ENCODE measurements around the gene ADRB2. TPM values are rescaled to one million over a fixed set of nuclear protein-coding genes. Genes with fewer than 3 reads are reported as not detected.
A peak's percentile ranks its signal among the peaks of the same experiment; 100 is the strongest.

ADRB2 gene
- total and polyA plus RNA-seq, 2 of the 13 experiments (the other 11 are each of a cell fraction or from before 2014, with no cell fraction given): not detected

DNA sequence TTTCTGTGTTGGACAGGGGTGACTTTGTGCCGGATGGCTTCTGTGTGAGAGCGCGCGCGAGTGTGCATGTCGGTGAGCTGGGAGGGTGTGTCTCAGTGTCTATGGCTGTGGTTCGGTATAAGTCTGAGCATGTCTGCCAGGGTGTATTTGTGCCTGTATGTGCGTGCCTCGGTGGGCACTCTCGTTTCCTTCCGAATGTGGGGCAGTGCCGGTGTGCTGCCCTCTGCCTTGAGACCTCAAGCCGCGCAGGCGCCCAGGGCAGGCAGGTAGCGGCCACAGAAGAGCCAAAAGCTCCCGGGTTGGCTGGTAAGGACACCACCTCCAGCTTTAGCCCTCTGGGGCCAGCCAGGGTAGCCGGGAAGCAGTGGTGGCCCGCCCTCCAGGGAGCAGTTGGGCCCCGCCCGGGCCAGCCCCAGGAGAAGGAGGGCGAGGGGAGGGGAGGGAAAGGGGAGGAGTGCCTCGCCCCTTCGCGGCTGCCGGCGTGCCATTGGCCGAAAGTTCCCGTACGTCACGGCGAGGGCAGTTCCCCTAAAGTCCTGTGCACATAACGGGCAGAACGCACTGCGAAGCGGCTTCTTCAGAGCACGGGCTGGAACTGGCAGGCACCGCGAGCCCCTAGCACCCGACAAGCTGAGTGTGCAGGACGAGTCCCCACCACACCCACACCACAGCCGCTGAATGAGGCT, at the start of gene ADRB2 (continued):
- TF ChIP-seq, protein P1, sequence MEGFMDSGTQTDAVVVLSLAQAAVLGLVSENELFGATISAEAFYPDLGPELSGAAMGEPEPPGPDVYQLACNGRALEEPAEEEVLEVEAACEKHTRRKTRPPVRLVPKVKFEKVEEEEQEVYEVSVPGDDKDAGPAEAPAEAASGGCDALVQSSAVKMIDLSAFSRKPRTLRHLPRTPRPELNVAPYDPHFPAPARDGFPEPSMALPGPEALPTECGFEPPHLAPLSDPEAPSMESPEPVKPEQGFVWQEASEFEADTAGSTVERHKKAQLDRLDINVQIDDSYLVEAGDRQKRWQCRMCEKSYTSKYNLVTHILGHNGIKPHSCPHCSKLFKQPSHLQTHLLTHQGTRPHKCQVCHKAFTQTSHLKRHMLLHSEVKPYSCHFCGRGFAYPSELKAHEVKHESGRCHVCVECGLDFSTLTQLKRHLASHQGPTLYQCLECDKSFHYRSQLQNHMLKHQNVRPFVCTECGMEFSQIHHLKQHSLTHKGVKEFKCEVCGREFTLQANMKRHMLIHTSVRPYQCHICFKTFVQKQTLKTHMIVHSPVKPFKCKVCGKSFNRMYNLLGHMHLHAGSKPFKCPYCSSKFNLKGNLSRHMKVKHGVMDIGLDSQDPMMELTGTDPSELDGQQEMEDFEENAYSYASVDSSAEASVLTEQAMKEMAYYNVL (CRISPR knock-in tag; IDR thresholded peaks at IDR 0.05; ENCODE audit: borderline replicate concordance): no peak
- TF ChIP-seq, protein P2, sequence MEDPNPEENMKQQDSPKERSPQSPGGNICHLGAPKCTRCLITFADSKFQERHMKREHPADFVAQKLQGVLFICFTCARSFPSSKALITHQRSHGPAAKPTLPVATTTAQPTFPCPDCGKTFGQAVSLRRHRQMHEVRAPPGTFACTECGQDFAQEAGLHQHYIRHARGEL (CRISPR knock-in tag; IDR thresholded peaks at IDR 0.05): no peak
- TF ChIP-seq PTBP1 (IDR thresholded peaks at IDR 0.05; ENCODE audit: low read depth, low read length, poor library complexity, severe bottlenecking): no peak
- no peak for TF ChIP-seq ZKSCAN1 (IDR thresholded peaks at IDR 0.05; ENCODE audit: low read length)
- no peak for TF ChIP-seq MAZ (IDR thresholded peaks at IDR 0.05; ENCODE audit: borderline replicate concordance, low read depth, low read length)
- TF ChIP-seq MAZ (CRISPR knock-in tag; IDR thresholded peaks at IDR 0.05; ENCODE audit: low read depth): peak; percentile 67; the same call in 1 of the 2 replicates

DNA sequence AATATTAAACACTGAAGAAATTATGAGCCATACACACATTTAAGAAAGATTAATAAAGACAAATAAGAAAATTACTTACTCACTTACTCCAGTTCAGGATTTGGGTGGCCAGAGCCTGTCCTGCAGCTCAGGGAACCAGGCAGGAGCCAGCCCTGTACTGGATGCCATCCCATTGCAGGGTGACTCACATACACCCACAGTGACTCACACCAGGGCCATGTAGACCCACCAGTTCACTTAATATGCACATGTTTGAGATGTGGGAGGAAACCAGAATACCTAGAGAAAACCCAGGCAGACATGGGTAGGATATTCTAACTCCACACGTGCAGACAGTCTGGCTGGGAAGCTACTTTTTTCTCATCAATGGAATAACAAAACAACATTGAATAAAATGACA, 49.6 kb upstream of the ADRB2 start:
- TF ChIP-seq TOPORS (CRISPR knock-in tag; IDR thresholded peaks at IDR 0.05) (no peak), REL (CRISPR knock-in tag; conservative IDR thresholded peaks at IDR 0.05) (no peak), CEBPB (IDR thresholded peaks at IDR 0.05; ENCODE audit: borderline replicate concordance, low read depth, low read length) (no peak), EHMT2 (IDR thresholded peaks at IDR 0.05; ENCODE audit: borderline replicate concordance, low read depth, low read length) (no peak), PRMT3 (CRISPR knock-in tag; IDR thresholded peaks at IDR 0.05; ENCODE audit: borderline replicate concordance, low read depth) (no peak), SMARCC2 (IDR thresholded peaks at IDR 0.05) (no peak), TEAD3 (CRISPR knock-in tag; optimal IDR thresholded peaks at IDR 0.05; ENCODE audit: borderline replicate concordance) (no peak), ZNF619 (CRISPR knock-in tag; IDR thresholded peaks at IDR 0.05) (no peak)
- TF ChIP-seq, protein P3, sequence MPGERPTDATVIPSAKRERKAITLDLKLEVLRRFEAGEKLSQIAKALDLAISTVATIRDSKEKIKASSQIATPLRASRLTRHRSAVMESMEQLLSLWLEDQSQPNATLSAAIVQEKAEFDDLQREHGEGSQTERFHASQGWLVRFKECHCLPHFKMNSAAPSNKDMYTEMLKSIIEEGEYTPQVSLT (CRISPR knock-in tag; IDR thresholded peaks at IDR 0.05; ENCODE audit: borderline replicate concordance, low read depth): no peak
- TF ChIP-seq, protein P4, sequence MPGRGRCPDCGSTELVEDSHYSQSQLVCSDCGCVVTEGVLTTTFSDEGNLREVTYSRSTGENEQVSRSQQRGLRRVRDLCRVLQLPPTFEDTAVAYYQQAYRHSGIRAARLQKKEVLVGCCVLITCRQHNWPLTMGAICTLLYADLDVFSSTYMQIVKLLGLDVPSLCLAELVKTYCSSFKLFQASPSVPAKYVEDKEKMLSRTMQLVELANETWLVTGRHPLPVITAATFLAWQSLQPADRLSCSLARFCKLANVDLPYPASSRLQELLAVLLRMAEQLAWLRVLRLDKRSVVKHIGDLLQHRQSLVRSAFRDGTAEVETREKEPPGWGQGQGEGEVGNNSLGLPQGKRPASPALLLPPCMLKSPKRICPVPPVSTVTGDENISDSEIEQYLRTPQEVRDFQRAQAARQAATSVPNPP (CRISPR knock-in tag; IDR thresholded peaks at IDR 0.05): no peak
- Histone ChIP-seq H4K20me1 (ENCODE audit: insufficient read depth, low read length) (no peaks in the 10 kb centered on the region), H3K27ac (ENCODE audit: extremely low read length, insufficient read depth, low read length) (no peak overlapping the region), H3K9me3 (ENCODE audit: low read length) (no peaks in the 10 kb centered on the region), H3K9ac (ENCODE audit: insufficient read depth, low read depth, low read length) (no peak overlapping the region), H3K4me3 (replicated peaks in 1 of 3; ENCODE audit: insufficient read depth in 1 of 3, low read depth in 2 of 3, low read length in 3 of 3) (no peak overlapping the region), H3K27me3 (ENCODE audit: control insufficient read depth in 1 of 2, insufficient read depth in 2 of 2, low read length in 2 of 2) (no peaks in the 10 kb centered on the region; a peak in 1 of 5 replicates), H3K4me1 (ENCODE audit: insufficient read depth, low read length) (no peaks in the 10 kb centered on the region), H2AFZ (ENCODE audit: low read length) (no peak overlapping the region), H3K4me2 (ENCODE audit: low read depth, low read length) (no peak overlapping the region), H3K36me3 (replicated peaks in 1 of 2; ENCODE audit: control insufficient read depth in 1 of 2, insufficient read depth in 2 of 2, low read length in 2 of 2) (no peaks in the 10 kb centered on the region), H3K79me2 (ENCODE audit: insufficient read depth, low read length) (no peaks in the 10 kb centered on the region)
- in situ Hi-C loops (cut with HindIII; ENCODE audit: extremely low pct_ligation_motif_present, low pct_unique_long_range_greater_than_20kb): no loop called here
- ChIA-PET POLR2A (no interaction called here), CTCF (ENCODE audit: low intra/inter-chr PET ratio, low total read pairs) (no interaction called here)
- FAIRE-seq (no peak), DNase-seq (ENCODE audit: low spot score) (no peak), ATAC-seq (no peak)
- 0% methylated on average over 1 of the region's 1 CpG for WGBS (ENCODE audit: low lambda C conversion rate)
- intact Hi-C loops (cut with micrococcal nuclease; ENCODE audit: unreplicated experiment): no loop called here
- BruUV-seq (replicated peaks): no TSS peak

All from HepG2 (cell line).